Ectodermal cell (in vitro differentiated cells): Measurements from ENCODE around the gene PIGO. TPM values are rescaled to one million over a fixed set of nuclear protein-coding genes. Genes with fewer than 3 reads are reported as not detected.

Experiments
- H3K27ac ChIP-seq: 2 replicates; pipeline ENCODE4 v1.7.0; 2013; ENCODE audit warnings: mild to moderate bottlenecking, low read depth, low read length; ENCODE audit not compliant: insufficient read depth, poor library complexity, severe bottlenecking
- H3K27me3 ChIP-seq: 2 replicates; pipeline ENCODE4 v1.7.0; 2013; ENCODE audit warnings: mild to moderate bottlenecking, low read length; ENCODE audit not compliant: insufficient read depth, control insufficient read depth, poor library complexity, severe bottlenecking
- H3K36me3 ChIP-seq: one replicate; pipeline ENCODE4 v1.7.0; 2013; ENCODE audit warnings: low read length; ENCODE audit not compliant: control insufficient read depth, insufficient read depth
- H3K4me1 ChIP-seq: one replicate; pipeline ENCODE4 v1.7.0; 2013; ENCODE audit warnings: low read length; ENCODE audit not compliant: control insufficient read depth, insufficient read depth
- H3K4me3 ChIP-seq: 2 replicates; pipeline ENCODE4 v1.7.0; 2013; ENCODE audit warnings: low read depth, low read length, control low read depth; ENCODE audit not compliant: insufficient read depth
- H3K9me3 ChIP-seq: 2 replicates; pipeline ENCODE4 v1.7.0; 2013; ENCODE audit warnings: mild to moderate bottlenecking, low read length, moderate library complexity; ENCODE audit not compliant: control insufficient read depth
- WGBS, 2 experiments: methylation state at CpG; one replicate each; pipeline ENCODE4 v1.1.7; 2013; ENCODE audit warnings: missing lambda C conversion rate in 2 of 2; 5-methylcytosine and 5-hydroxymethylcytosine counted together
- polyA plus RNA-seq, 4 experiments: library from polyadenylated mRNA; stranded (reverse); fragments of 50-300 nt; gene quantifications; one replicate each; pipeline ENCODE4 v1.2.3, GENCODE V29; 2013

PIGO gene
- 21.6 TPM for polyA plus RNA-seq (2013, experiment 1 of 4)
- 19.7 TPM for polyA plus RNA-seq (2013, experiment 2 of 4)
- 17.9 TPM for polyA plus RNA-seq (2013, experiment 3 of 4)
- polyA plus RNA-seq (2013, experiment 4 of 4) = 19.7 TPM

- Histone ChIP-seq H3K4me1 (no peaks in the 10 kb centered on the region), H3K27ac (peak within 1 kb of the TSS; percentile 94), H3K9me3 (no peaks in the 10 kb centered on the region), H3K27me3 (no peaks in the 10 kb centered on the region), H3K4me3 (peak within 1 kb of the TSS; percentile 77), H3K36me3 (peaks cover 21% of the 10 kb centered on the region)
- 2% methylated on average over 53 of the region's 53 CpGs for WGBS, 2 experiments
Measured at GRCh38 chr9:35096035-35096849, at the start of gene PIGO. Gene PIGO, minus strand, starts transcription at chr9:35096591. Its CDS starts 1,026 bp downstream, at chr9:35095565.

GRCh38 chr9:35142037-35142436 is 45.6 kb upstream of the PIGO start:
- no peak overlapping the region for H3K27ac ChIP-seq
- no peaks in the 10 kb centered on the region for H3K27me3 ChIP-seq
- H3K36me3 ChIP-seq = no peaks in the 10 kb centered on the region
- WGBS, 2 experiments = 88 to 92% methylated on average over 5 of the region's 5 CpGs
- H3K9me3 ChIP-seq = no peaks in the 10 kb centered on the region
- no peak overlapping the region for H3K4me3 ChIP-seq
- no peaks in the 10 kb centered on the region for H3K4me1 ChIP-seq

- H3K9me3 ChIP-seq = no peaks in the 10 kb centered on the region
- no peaks in the 10 kb centered on the region for H3K4me1 ChIP-seq
- 87 to 96% methylated on average over 2 of the region's 2 CpGs for WGBS, 2 experiments
- no peak overlapping the region for H3K27ac ChIP-seq
- H3K27me3 ChIP-seq = no peaks in the 10 kb centered on the region
- H3K4me3 ChIP-seq = no peak overlapping the region
- no peaks in the 10 kb centered on the region for H3K36me3 ChIP-seq
Measured at GRCh38 chr9:35140093-35140492, 43.7 kb upstream of the PIGO start.

- 90 to 94% methylated on average over 8 of the region's 8 CpGs for WGBS, 2 experiments
- Histone ChIP-seq H3K27ac (no peak overlapping the region), H3K27me3 (no peaks in the 10 kb centered on the region), H3K4me3 (no peak overlapping the region), H3K4me1 (no peaks in the 10 kb centered on the region), H3K36me3 (no peaks in the 10 kb centered on the region), H3K9me3 (peaks cover 3% of the 10 kb centered on the region)
Measured at GRCh38 chr9:35136866-35137265, 40.5 kb upstream of the PIGO start.

- Histone ChIP-seq H3K4me1 (no peaks in the 10 kb centered on the region), H3K27ac (no peak overlapping the region), H3K27me3 (no peaks in the 10 kb centered on the region), H3K9me3 (peaks cover 4% of the 10 kb centered on the region), H3K4me3 (no peak overlapping the region), H3K36me3 (no peaks in the 10 kb centered on the region)
- WGBS, 2 experiments = 95 to 97% methylated on average over 6 to 7 of the region's 7 CpGs
Measured at GRCh38 chr9:35135988-35136387, 39.6 kb upstream of the PIGO start.

GRCh38 chr9:35134920-35135319 is 38.5 kb upstream of the PIGO start:
- H3K27ac ChIP-seq = no peak overlapping the region
- H3K36me3 ChIP-seq = no peaks in the 10 kb centered on the region
- 88 to 96% methylated on average over 5 to 6 of the region's 6 CpGs for WGBS, 2 experiments
- peaks cover 4% of the 10 kb centered on the region for H3K9me3 ChIP-seq
- H3K4me3 ChIP-seq = no peak overlapping the region
- H3K27me3 ChIP-seq = no peaks in the 10 kb centered on the region
- no peaks in the 10 kb centered on the region for H3K4me1 ChIP-seq

GRCh38 chr9:35116898-35117551 is 20.6 kb upstream of the PIGO start:
- WGBS, 2 experiments = 16 to 19% methylated on average over 30 of the region's 30 CpGs

GRCh38 chr9:35116539-35116897 is 20.1 kb upstream of the PIGO start:
- H3K4me1 ChIP-seq = peaks cover 13% of the 10 kb centered on the region
- 1 to 2% methylated on average over 12 of the region's 12 CpGs for WGBS, 2 experiments
- H3K27me3 ChIP-seq = peaks cover 4% of the 10 kb centered on the region
- no peaks in the 10 kb centered on the region for H3K9me3 ChIP-seq
- H3K27ac ChIP-seq = peak overlapping the region; percentile 91
- H3K4me3 ChIP-seq = peak overlapping the region; percentile 45
- H3K36me3 ChIP-seq = no peaks in the 10 kb centered on the region

More at GRCh38 chr9:35116898-35117551, 20.6 kb upstream of the PIGO start:
- H3K9me3 ChIP-seq = no peaks in the 10 kb centered on the region
- peaks cover 4% of the 10 kb centered on the region for H3K27me3 ChIP-seq
- peak overlapping the region; percentile 91 for H3K27ac ChIP-seq
- H3K36me3 ChIP-seq = no peaks in the 10 kb centered on the region
- H3K4me1 ChIP-seq = peaks cover 10% of the 10 kb centered on the region
- H3K4me3 ChIP-seq = peak overlapping the region; percentile 45

GRCh38 chr9:35115680-35116538 is 19.5 kb upstream of the PIGO start, which contains the start of gene ATOSB:
Gene ATOSB, minus strand, starts transcription at chr9:35115862. Its CDS starts 7,588 bp downstream, at chr9:35108274.
- 0% methylated on average over 54 of the region's 54 CpGs for WGBS, 2 experiments
- H3K9me3 ChIP-seq = no peaks in the 10 kb centered on the region

More at GRCh38 chr9:35115680-35116538, 19.5 kb upstream of the PIGO start, which contains the start of gene ATOSB:
- H3K4me1 ChIP-seq = peaks cover 14% of the 10 kb centered on the region
- H3K27ac ChIP-seq = peak within 1 kb of the TSS; percentile 97
- no peaks in the 10 kb centered on the region for H3K36me3 ChIP-seq
- H3K27me3 ChIP-seq = peaks cover 4% of the 10 kb centered on the region
- H3K4me3 ChIP-seq = peak within 1 kb of the TSS; percentile 56
